Adrenal gland (tissue), 5 donors: ENCODE data around the gene GPRASP2.

Source experiments
- CTCF ChIP-seq, 6 experiments: fragments of 450-650 bp in 4 of 6; fragments of 200-600 bp in 2 of 6; sonication (generic) in 1 of 6; IDR thresholded peaks; 1 replicate in 5 of 6; 2 replicates in 1 of 6; pipeline versions ENCODE4 v1.5.1 to v1.8.0; 2016 to 2021; ENCODE audit warnings: antibody characterized with exemption in 6 of 6, mild to moderate bottlenecking in 2 of 6, moderate library complexity in 1 of 6
- POLR2A ChIP-seq, 2 donors: fragments of 450-650 bp; IDR thresholded peaks; one replicate each; pipeline ENCODE4 v1.6.1; 2017; ENCODE audit warnings: antibody characterized with exemption in 2 of 2, mild to moderate bottlenecking in 2 of 2, moderate library complexity in 1 of 2
- donor health status: DM: no; HTN: no; CAD: no.

GRCh38 chrX:102694749-102695148, 17.5 kb upstream of the GPRASP2 start:
- TF ChIP-seq POLR2A (IDR thresholded peaks at IDR 0.05): no peak
- TF ChIP-seq CTCF (IDR thresholded peaks at IDR 0.05): no peak
